Nephron (organoid): ENCODE results near the gene APEH.

ENCODE experiments used
- H3K27ac Mint-ChIP-seq, 3 experiments: 2 replicates each; pipeline ENCODE4 v1.8.0; 2020; ENCODE audit warnings: mixed read lengths in 3 of 3, mild to moderate bottlenecking in 2 of 3, moderate library complexity in 1 of 3
- H3K27me3 Mint-ChIP-seq: 2 replicates; pipeline ENCODE4 v1.8.0; 2021; ENCODE audit warnings: low read depth, mild to moderate bottlenecking, moderate library complexity, mixed read lengths
- H3K36me3 Mint-ChIP-seq: 2 replicates; pipeline ENCODE4 v1.8.0; 2020; ENCODE audit warnings: low read depth, mixed read lengths
- H3K4me1 Mint-ChIP-seq: 2 replicates; pipeline ENCODE4 v1.8.0; 2020; ENCODE audit warnings: mixed read lengths
- H3K4me3 Mint-ChIP-seq, 3 experiments: 2 replicates each; pipeline ENCODE4 v1.8.0; 2020; ENCODE audit warnings: mild to moderate bottlenecking in 3 of 3, mixed read lengths in 3 of 3, moderate library complexity in 2 of 3
- H3K9me3 Mint-ChIP-seq: 2 replicates; pipeline ENCODE4 v1.8.0; 2020; ENCODE audit warnings: mixed read lengths
- TF ChIP-seq, protein P1 (sequence below), 3 experiments: fragments of 200-600 bp; sonication (generic); IDR thresholded peaks; one replicate each; pipeline ENCODE4 v1.5.0; 2021; ENCODE audit warnings: antibody characterized with exemption in 3 of 3; ENCODE audit not compliant: unreplicated experiment in 3 of 3

APEH gene

DNA sequence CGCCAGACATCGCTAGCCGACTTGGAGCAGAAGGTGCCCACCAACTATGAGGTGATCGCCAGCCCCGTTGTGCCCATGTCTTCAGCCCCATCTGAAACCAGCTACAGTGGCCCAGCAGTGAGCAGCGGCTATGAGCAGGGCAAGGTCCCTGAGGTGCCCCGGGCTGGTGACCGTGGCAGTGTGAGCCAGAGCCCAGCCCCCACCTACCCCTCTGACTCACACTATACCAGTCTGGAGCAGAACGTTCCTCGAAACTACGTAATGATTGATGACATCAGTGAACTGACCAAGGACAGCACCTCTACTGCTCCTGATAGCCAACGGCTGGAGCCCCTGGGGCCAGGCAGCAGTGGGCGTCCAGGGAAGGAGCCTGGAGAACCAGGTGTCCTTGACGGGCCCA is 12.9 kb upstream of the APEH start:
- peaks cover 16% of the 10 kb centered on the region for H3K4me1 Mint-ChIP-seq
- H3K36me3 Mint-ChIP-seq = no peaks in the 10 kb centered on the region
- TF ChIP-seq, protein P1, sequence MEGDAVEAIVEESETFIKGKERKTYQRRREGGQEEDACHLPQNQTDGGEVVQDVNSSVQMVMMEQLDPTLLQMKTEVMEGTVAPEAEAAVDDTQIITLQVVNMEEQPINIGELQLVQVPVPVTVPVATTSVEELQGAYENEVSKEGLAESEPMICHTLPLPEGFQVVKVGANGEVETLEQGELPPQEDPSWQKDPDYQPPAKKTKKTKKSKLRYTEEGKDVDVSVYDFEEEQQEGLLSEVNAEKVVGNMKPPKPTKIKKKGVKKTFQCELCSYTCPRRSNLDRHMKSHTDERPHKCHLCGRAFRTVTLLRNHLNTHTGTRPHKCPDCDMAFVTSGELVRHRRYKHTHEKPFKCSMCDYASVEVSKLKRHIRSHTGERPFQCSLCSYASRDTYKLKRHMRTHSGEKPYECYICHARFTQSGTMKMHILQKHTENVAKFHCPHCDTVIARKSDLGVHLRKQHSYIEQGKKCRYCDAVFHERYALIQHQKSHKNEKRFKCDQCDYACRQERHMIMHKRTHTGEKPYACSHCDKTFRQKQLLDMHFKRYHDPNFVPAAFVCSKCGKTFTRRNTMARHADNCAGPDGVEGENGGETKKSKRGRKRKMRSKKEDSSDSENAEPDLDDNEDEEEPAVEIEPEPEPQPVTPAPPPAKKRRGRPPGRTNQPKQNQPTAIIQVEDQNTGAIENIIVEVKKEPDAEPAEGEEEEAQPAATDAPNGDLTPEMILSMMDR (IDR thresholded peaks at IDR 0.05; ENCODE audit: unreplicated experiment in 3 of 3) = no peak
- H3K27me3 Mint-ChIP-seq = no peaks in the 10 kb centered on the region
- H3K4me3 Mint-ChIP-seq = no peak overlapping the region
- H3K9me3 Mint-ChIP-seq = no peaks in the 10 kb centered on the region
- H3K27ac Mint-ChIP-seq = no peak overlapping the region

DNA sequence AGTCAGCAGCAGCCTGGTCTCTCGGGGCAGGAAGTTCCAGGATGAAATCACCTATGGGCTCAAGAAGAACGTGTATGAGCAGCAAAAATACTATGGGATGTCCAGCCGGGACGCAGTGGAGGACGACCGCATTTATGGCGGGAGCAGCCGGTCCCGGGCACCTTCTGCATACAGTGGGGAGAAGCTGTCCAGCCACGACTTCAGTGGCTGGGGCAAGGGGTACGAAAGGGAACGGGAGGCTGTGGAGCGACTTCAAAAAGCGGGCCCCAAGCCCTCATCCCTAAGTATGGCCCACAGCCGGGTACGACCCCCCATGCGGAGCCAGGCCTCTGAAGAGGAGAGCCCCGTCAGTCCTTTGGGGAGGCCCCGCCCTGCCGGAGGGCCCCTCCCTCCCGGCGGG is 12.1 kb upstream of the APEH start:
- Mint-ChIP-seq H3K4me3 (no peak overlapping the region), H3K9me3 (no peaks in the 10 kb centered on the region), H3K36me3 (no peaks in the 10 kb centered on the region), H3K27ac (no peak overlapping the region), H3K27me3 (no peaks in the 10 kb centered on the region), H3K4me1 (peaks cover 12% of the 10 kb centered on the region)
- TF ChIP-seq, protein P1 (IDR thresholded peaks at IDR 0.05; ENCODE audit: unreplicated experiment in 3 of 3) = no peak

DNA sequence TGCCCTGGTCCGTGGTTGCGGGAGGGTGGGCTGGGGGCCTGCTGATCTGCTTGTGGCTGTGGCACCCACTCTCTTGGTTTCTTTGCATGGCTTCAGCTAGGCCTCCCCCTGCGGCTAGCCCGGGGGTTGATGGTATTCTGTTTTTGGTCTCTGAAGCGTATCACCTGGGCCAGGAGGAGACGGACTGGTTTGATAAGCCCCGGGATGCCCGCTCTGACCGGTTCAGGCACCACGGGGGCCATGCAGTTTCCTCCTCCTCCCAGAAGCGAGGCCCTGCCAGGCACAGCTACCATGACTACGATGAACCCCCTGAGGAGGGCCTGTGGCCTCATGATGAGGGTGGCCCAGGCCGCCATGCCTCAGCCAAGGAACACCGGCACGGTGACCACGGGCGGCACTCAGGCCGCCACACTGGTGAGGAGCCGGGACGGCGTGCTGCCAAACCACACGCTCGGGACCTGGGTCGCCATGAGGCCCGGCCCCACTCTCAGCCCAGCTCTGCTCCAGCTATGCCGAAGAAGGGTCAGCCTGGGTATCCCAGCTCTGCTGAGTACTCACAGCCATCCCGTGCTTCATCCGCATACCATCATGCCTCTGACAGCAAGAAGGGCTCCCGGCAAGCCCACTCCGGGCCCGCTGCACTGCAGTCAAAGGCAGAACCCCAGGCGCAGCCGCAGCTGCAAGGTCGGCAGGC is 11.3 kb upstream of the APEH start:
- H3K4me3 Mint-ChIP-seq = no peak overlapping the region
- H3K4me1 Mint-ChIP-seq = peaks cover 12% of the 10 kb centered on the region
- no peaks in the 10 kb centered on the region for H3K27me3 Mint-ChIP-seq

DNA sequence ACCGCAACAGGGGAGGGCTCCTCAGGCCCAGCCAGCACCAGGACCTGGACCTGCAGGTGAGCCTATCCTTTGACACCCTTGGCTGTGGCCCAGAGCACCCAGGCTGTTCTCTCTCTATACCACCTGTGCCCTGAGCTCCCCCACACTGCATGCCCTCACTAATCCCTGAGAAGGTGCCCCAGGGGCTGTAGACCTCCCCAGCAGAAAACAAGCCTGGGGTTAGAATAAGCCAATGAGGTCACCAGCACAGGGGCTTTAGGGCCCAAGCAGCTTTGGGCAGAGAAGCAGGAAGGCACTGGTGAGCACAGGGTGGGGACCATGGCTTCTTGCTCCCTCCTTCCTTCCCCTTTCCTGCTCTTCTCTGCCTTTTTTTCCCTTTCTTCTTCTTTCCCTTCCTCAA is 10.3 kb upstream of the APEH start:
- Mint-ChIP-seq H3K27ac (no peak overlapping the region), H3K4me3 (no peak overlapping the region), H3K27me3 (no peaks in the 10 kb centered on the region), H3K9me3 (no peaks in the 10 kb centered on the region), H3K4me1 (peaks cover 14% of the 10 kb centered on the region), H3K36me3 (no peaks in the 10 kb centered on the region)
- TF ChIP-seq, protein P1 (IDR thresholded peaks at IDR 0.05; ENCODE audit: unreplicated experiment in 3 of 3) = no peak

More for the DNA sequence above, 11.3 kb upstream of the APEH start:
- no peak overlapping the region for H3K27ac Mint-ChIP-seq
- TF ChIP-seq, protein P1 (IDR thresholded peaks at IDR 0.05; ENCODE audit: unreplicated experiment in 3 of 3) = no peak
- H3K9me3 Mint-ChIP-seq = no peaks in the 10 kb centered on the region
- H3K36me3 Mint-ChIP-seq = no peaks in the 10 kb centered on the region

DNA sequence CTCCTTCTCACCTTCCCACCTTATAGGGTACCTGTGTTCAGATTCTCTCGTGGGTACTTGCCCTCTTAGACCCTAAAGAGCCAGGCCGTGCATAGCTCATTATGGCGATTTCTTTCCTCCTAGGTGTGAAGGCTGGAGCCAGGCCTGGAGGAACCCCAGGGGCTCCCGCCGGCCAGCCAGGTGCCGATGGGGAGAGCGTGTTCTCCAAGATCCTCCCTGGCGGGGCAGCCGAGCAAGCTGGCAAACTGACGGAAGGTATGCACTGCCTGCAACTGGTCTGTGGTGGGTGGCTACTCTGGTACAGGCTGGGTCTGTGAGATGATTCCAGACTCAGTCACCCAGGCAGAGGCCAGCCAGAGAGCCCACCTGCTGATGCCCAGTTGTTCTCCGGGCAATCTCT is 9.9 kb upstream of the APEH start:
- Mint-ChIP-seq H3K4me1 (peaks cover 16% of the 10 kb centered on the region), H3K4me3 (no peak overlapping the region), H3K36me3 (no peaks in the 10 kb centered on the region), H3K9me3 (no peaks in the 10 kb centered on the region), H3K27me3 (no peaks in the 10 kb centered on the region), H3K27ac (no peak overlapping the region)
- TF ChIP-seq, protein P1 (IDR thresholded peaks at IDR 0.05; ENCODE audit: unreplicated experiment in 3 of 3) = no peak
